Right atrium auricular region (tissue), 2 donors: ENCODE measurements around the gene KCNB1. TPM values are rescaled to one million over a fixed set of nuclear protein-coding genes. Genes with fewer than 3 reads are reported as not detected.
A peak's percentile ranks its signal among the peaks of the same experiment; 100 is the strongest.

ENCODE experiments used
- DNase-seq: peaks from one replicate; pipeline ENCODE4 v3.0.0-alpha.2; 2019; ENCODE audit warnings: low spot score
- H3K27ac ChIP-seq, 2 donors: fragments of 200-600 bp; sonication (generic); 1 replicate in 1 of 2; 2 replicates in 1 of 2; pipeline ENCODE4 v1.5.1; 2016 to 2019
- H3K27me3 ChIP-seq, 2 donors: fragments of 200-600 bp; sonication (generic); one replicate each; pipeline versions ENCODE4 v1.5.1 to v1.6.0; 2017 to 2019
- H3K36me3 ChIP-seq: fragments of 200-600 bp; sonication (generic); one replicate; pipeline ENCODE4 v1.5.1; 2016
- H3K4me1 ChIP-seq, 2 donors: fragments of 200-600 bp; sonication (generic); one replicate each; pipeline versions ENCODE4 v1.5.1 to v1.6.0; 2017 to 2019
- H3K4me3 ChIP-seq, 2 donors: fragments of 200-600 bp; sonication (generic); 1 replicate in 1 of 2; 2 replicates in 1 of 2; pipeline ENCODE4 v1.5.1; 2017 to 2019; ENCODE audit warnings: mild to moderate bottlenecking in 1 of 2, moderate library complexity in 1 of 2
- H3K9me3 ChIP-seq, 2 donors: fragments of 200-600 bp; sonication (generic); one replicate each; pipeline ENCODE4 v1.5.1; 2019
- CTCF ChIP-seq, 2 donors: fragments of 200-600 bp; sonication (generic); IDR thresholded peaks; one replicate each; pipeline ENCODE4 v1.5.1; 2019; ENCODE audit warnings: antibody characterized with exemption in 2 of 2
- total RNA-seq, 2 donors: library from RNA; depleted of rRNA; stranded (reverse); fragments of >200 nt; gene quantifications; one replicate each; pipeline ENCODE4 v1.1.0, GENCODE V29; 2016

The KCNB1 gene
- total RNA-seq, 2 donors from 2014 or later = 1.4 to 2.7 TPM

- peak overlapping the region; percentile 57 to 74 for H3K27ac ChIP-seq
- peaks cover 0 to 27% of the 10 kb centered on the region in 2 donors for H3K4me1 ChIP-seq
- no peaks in the 10 kb centered on the region for H3K27me3 ChIP-seq
- no peak for TF ChIP-seq CTCF (IDR thresholded peaks at IDR 0.05)
- no peaks in the 10 kb centered on the region for H3K36me3 ChIP-seq
- no peak overlapping the region for H3K4me3 ChIP-seq
- no peaks in the 10 kb centered on the region for H3K9me3 ChIP-seq
- no peak for DNase-seq
These were observed 81.6 kb downstream of the KCNB1 start for GRCh38 chr20:49400904-49401303.

- no peak for TF ChIP-seq CTCF (IDR thresholded peaks at IDR 0.05)
- Histone ChIP-seq H3K4me1 (peaks cover 0 to 27% of the 10 kb centered on the region in 2 donors), H3K36me3 (no peaks in the 10 kb centered on the region), H3K9me3 (no peaks in the 10 kb centered on the region), H3K4me3 (no peak overlapping the region), H3K27me3 (no peaks in the 10 kb centered on the region), H3K27ac (peak overlapping the region; percentile 57 to 74)
- peak; percentile 68 for DNase-seq
These were observed 82.1 kb downstream of the KCNB1 start for GRCh38 chr20:49400410-49400809.

GRCh38 chr20:49399329-49399728 is 83.1 kb downstream of the KCNB1 start:
- DNase-seq = no peak
- Histone ChIP-seq H3K4me3 (no peak overlapping the region), H3K27me3 (no peaks in the 10 kb centered on the region), H3K9me3 (no peaks in the 10 kb centered on the region), H3K36me3 (no peaks in the 10 kb centered on the region), H3K27ac (peak overlapping the region; percentile 57 to 74), H3K4me1 (peaks cover 0 to 27% of the 10 kb centered on the region in 2 donors)
- no peak for TF ChIP-seq CTCF (IDR thresholded peaks at IDR 0.05)

- H3K36me3 ChIP-seq = no peaks in the 10 kb centered on the region
- no peak overlapping the region for H3K27ac ChIP-seq
- H3K4me1 ChIP-seq = peaks cover 0 to 27% of the 10 kb centered on the region in 2 donors
- no peak overlapping the region for H3K4me3 ChIP-seq
- no peak for DNase-seq
- H3K9me3 ChIP-seq = no peaks in the 10 kb centered on the region
- no peak for TF ChIP-seq CTCF (IDR thresholded peaks at IDR 0.05)
- H3K27me3 ChIP-seq = no peaks in the 10 kb centered on the region
These were observed 83.9 kb downstream of the KCNB1 start for GRCh38 chr20:49398401-49399144.

- no peak overlapping the region for H3K4me3 ChIP-seq
- no peak overlapping the region for H3K27ac ChIP-seq
- no peaks in the 10 kb centered on the region for H3K27me3 ChIP-seq
- no peaks in the 10 kb centered on the region for H3K36me3 ChIP-seq
- peak; percentile 64 for DNase-seq
- peaks cover 0 to 27% of the 10 kb centered on the region in 2 donors for H3K4me1 ChIP-seq
- TF ChIP-seq CTCF (IDR thresholded peaks at IDR 0.05) = no peak
- H3K9me3 ChIP-seq = no peaks in the 10 kb centered on the region
These were observed 84.9 kb downstream of the KCNB1 start for GRCh38 chr20:49397525-49397924.

- no peak for DNase-seq
- peak in 1 of 2 donors; percentile 15 for TF ChIP-seq CTCF (IDR thresholded peaks at IDR 0.05)
- Histone ChIP-seq H3K27ac (no peak overlapping the region), H3K36me3 (no peaks in the 10 kb centered on the region), H3K9me3 (no peaks in the 10 kb centered on the region), H3K27me3 (no peaks in the 10 kb centered on the region), H3K4me3 (no peak overlapping the region), H3K4me1 (peaks cover 0 to 23% of the 10 kb centered on the region in 2 donors)
These were observed 86.2 kb downstream of the KCNB1 start for GRCh38 chr20:49396230-49396629.
